Measurements from ENCODE around the gene LYST.

LYST gene

GRCh38 chr1:235663628-235664027, 203.1 kb downstream of the LYST start:
- H3K23ac ChIP-seq (ENCODE audit: low read length in 2 of 2): no peak overlapping the region
- H3K14ac ChIP-seq (ENCODE audit: low read length in 2 of 2): no peak overlapping the region
- no peak overlapping the region for H4K91ac ChIP-seq (ENCODE audit: low read length)
- no peak overlapping the region for H2BK12ac ChIP-seq (ENCODE audit: low read length in 2 of 2)
- no peak overlapping the region for H2BK15ac ChIP-seq (ENCODE audit: low read depth, poor library complexity, severe bottlenecking)
- H3K36me3 ChIP-seq (ENCODE audit: control insufficient read depth in 1 of 2, insufficient read depth in 2 of 2, low read depth in 1 of 2, low read length in 2 of 2): peaks cover 0 to 58% of the 10 kb centered on the region in 2 experiments
- H3K4me2 ChIP-seq (ENCODE audit: low read length, poor library complexity, severe bottlenecking): no peak overlapping the region
- H2AK5ac ChIP-seq (ENCODE audit: low read length, severe bottlenecking): no peak overlapping the region
- no peaks in the 10 kb centered on the region for H3K27me3 ChIP-seq (ENCODE audit: control insufficient read depth in 1 of 2, insufficient read depth in 1 of 2, low read length in 2 of 2)
- no peak overlapping the region for H3K18ac ChIP-seq (ENCODE audit: low read depth in 1 of 2, low read length in 2 of 2)
- no peaks in the 10 kb centered on the region for H3K79me1 ChIP-seq (replicated peaks; ENCODE audit: low read length, poor library complexity, severe bottlenecking)
- no peak overlapping the region for H2BK120ac ChIP-seq (ENCODE audit: low read depth, low read length)
- WGBS: 90% methylated on average over 2 of the region's 4 CpGs
- H3K9me3 ChIP-seq (ENCODE audit: control insufficient read depth, low read length): no peaks in the 10 kb centered on the region
- no peaks in the 10 kb centered on the region for H3K4me1 ChIP-seq (ENCODE audit: control insufficient read depth, insufficient read depth, low read depth, low read length)
- H3K27ac ChIP-seq (ENCODE audit: low read length, poor library complexity, severe bottlenecking): no peak overlapping the region
- H2AFZ ChIP-seq (ENCODE audit: low read depth, low read length): no peak overlapping the region
- no peak overlapping the region for H3K4me3 ChIP-seq (ENCODE audit: insufficient read depth in 1 of 2, low read depth in 1 of 2, low read length in 2 of 2)
- no peak overlapping the region for H2BK5ac ChIP-seq (ENCODE audit: low read depth, low read length, poor library complexity, severe bottlenecking)
- H4K8ac ChIP-seq (ENCODE audit: low read length): no peak overlapping the region
- H3K4ac ChIP-seq (ENCODE audit: low read depth in 1 of 2, low read length in 2 of 2): no peak overlapping the region
- DNase-seq: no peak
- H3K9ac ChIP-seq (ENCODE audit: low read length): no peak overlapping the region

GRCh38 chr1:235661568-235661967, 205.1 kb downstream of the LYST start:
- H3K27me3 ChIP-seq (ENCODE audit: control insufficient read depth in 1 of 2, insufficient read depth in 1 of 2, low read length in 2 of 2): no peaks in the 10 kb centered on the region
- H3K4me2 ChIP-seq (ENCODE audit: low read length, poor library complexity, severe bottlenecking): no peak overlapping the region
- H2BK5ac ChIP-seq (ENCODE audit: low read depth, low read length, poor library complexity, severe bottlenecking): no peak overlapping the region
- WGBS: 63% methylated on average over 1 of the region's 2 CpGs
- no peak overlapping the region for H3K4ac ChIP-seq (ENCODE audit: low read depth in 1 of 2, low read length in 2 of 2)
- H3K27ac ChIP-seq (ENCODE audit: low read length, poor library complexity, severe bottlenecking): no peak overlapping the region
- H3K14ac ChIP-seq (ENCODE audit: low read length in 2 of 2): no peak overlapping the region
- H3K23ac ChIP-seq (ENCODE audit: low read length in 2 of 2): no peak overlapping the region
- no peak overlapping the region for H2BK15ac ChIP-seq (ENCODE audit: low read depth, poor library complexity, severe bottlenecking)
- no peak overlapping the region for H2AK5ac ChIP-seq (ENCODE audit: low read length, severe bottlenecking)
- H4K8ac ChIP-seq (ENCODE audit: low read length): no peak overlapping the region
- no peaks in the 10 kb centered on the region for H3K79me1 ChIP-seq (replicated peaks; ENCODE audit: low read length, poor library complexity, severe bottlenecking)
- H3K36me3 ChIP-seq (ENCODE audit: control insufficient read depth in 1 of 2, insufficient read depth in 2 of 2, low read depth in 1 of 2, low read length in 2 of 2): peaks cover 0 to 53% of the 10 kb centered on the region in 2 experiments
- H3K4me1 ChIP-seq (ENCODE audit: control insufficient read depth, insufficient read depth, low read depth, low read length): no peaks in the 10 kb centered on the region
- no peak for DNase-seq
- H3K4me3 ChIP-seq (ENCODE audit: insufficient read depth in 1 of 2, low read depth in 1 of 2, low read length in 2 of 2): no peak overlapping the region
- no peak overlapping the region for H3K9ac ChIP-seq (ENCODE audit: low read length)
- H2BK12ac ChIP-seq (ENCODE audit: low read length in 2 of 2): no peak overlapping the region
- no peak overlapping the region for H2BK120ac ChIP-seq (ENCODE audit: low read depth, low read length)
- H3K18ac ChIP-seq (ENCODE audit: low read depth in 1 of 2, low read length in 2 of 2): no peak overlapping the region
- no peak overlapping the region for H2AFZ ChIP-seq (ENCODE audit: low read depth, low read length)
- no peaks in the 10 kb centered on the region for H3K9me3 ChIP-seq (ENCODE audit: control insufficient read depth, low read length)
- no peak overlapping the region for H4K91ac ChIP-seq (ENCODE audit: low read length)

- no peak overlapping the region for H2AK5ac ChIP-seq (ENCODE audit: low read length, severe bottlenecking)
- H2BK12ac ChIP-seq (ENCODE audit: low read length in 2 of 2): no peak overlapping the region
- H2BK15ac ChIP-seq (ENCODE audit: low read depth, poor library complexity, severe bottlenecking): no peak overlapping the region
- no peak for DNase-seq
- no peak overlapping the region for H3K4ac ChIP-seq (ENCODE audit: low read depth in 1 of 2, low read length in 2 of 2)
- H3K27me3 ChIP-seq (ENCODE audit: control insufficient read depth in 1 of 2, insufficient read depth in 1 of 2, low read length in 2 of 2): peaks cover 0 to 2% of the 10 kb centered on the region in 2 experiments
- H3K27ac ChIP-seq (ENCODE audit: low read length, poor library complexity, severe bottlenecking): no peak overlapping the region
- peak overlapping the region in 1 of 2 experiments; percentile 41 for H3K14ac ChIP-seq (ENCODE audit: low read length in 2 of 2)
- H2BK120ac ChIP-seq (ENCODE audit: low read depth, low read length): no peak overlapping the region
- no peak overlapping the region for H2BK5ac ChIP-seq (ENCODE audit: low read depth, low read length, poor library complexity, severe bottlenecking)
- H3K4me2 ChIP-seq (ENCODE audit: low read length, poor library complexity, severe bottlenecking): no peak overlapping the region
- H3K9me3 ChIP-seq (ENCODE audit: control insufficient read depth, low read length): no peaks in the 10 kb centered on the region
- H4K91ac ChIP-seq (ENCODE audit: low read length): no peak overlapping the region
- no peak overlapping the region for H2AFZ ChIP-seq (ENCODE audit: low read depth, low read length)
- H3K36me3 ChIP-seq (ENCODE audit: control insufficient read depth in 1 of 2, insufficient read depth in 2 of 2, low read depth in 1 of 2, low read length in 2 of 2): peaks cover 0 to 48% of the 10 kb centered on the region in 2 experiments
- H4K8ac ChIP-seq (ENCODE audit: low read length): no peak overlapping the region
- no peaks in the 10 kb centered on the region for H3K4me1 ChIP-seq (ENCODE audit: control insufficient read depth, insufficient read depth, low read depth, low read length)
- H3K79me1 ChIP-seq (replicated peaks; ENCODE audit: low read length, poor library complexity, severe bottlenecking): no peaks in the 10 kb centered on the region
- no peak overlapping the region for H3K23ac ChIP-seq (ENCODE audit: low read length in 2 of 2)
- no peak overlapping the region for H3K4me3 ChIP-seq (ENCODE audit: insufficient read depth in 1 of 2, low read depth in 1 of 2, low read length in 2 of 2)
- H3K9ac ChIP-seq (ENCODE audit: low read length): no peak overlapping the region
- WGBS: 88% methylated on average over 14 of the region's 14 CpGs
- H3K18ac ChIP-seq (ENCODE audit: low read depth in 1 of 2, low read length in 2 of 2): no peak overlapping the region
Observed at GRCh38 chr1:235659186-235659771, 207.4 kb downstream of the LYST start.

- Histone ChIP-seq H3K9ac (ENCODE audit: low read length) (no peak overlapping the region), H3K9me3 (ENCODE audit: control insufficient read depth, low read length) (no peaks in the 10 kb centered on the region), H3K27me3 (ENCODE audit: control insufficient read depth in 1 of 2, insufficient read depth in 1 of 2, low read length in 2 of 2) (peaks cover 4 to 5% of the 10 kb centered on the region in 2 experiments), H3K4me1 (ENCODE audit: control insufficient read depth, insufficient read depth, low read depth, low read length) (no peaks in the 10 kb centered on the region), H3K27ac (ENCODE audit: low read length, poor library complexity, severe bottlenecking) (no peak overlapping the region), H3K18ac (ENCODE audit: low read depth in 1 of 2, low read length in 2 of 2) (no peak overlapping the region), H2AK5ac (ENCODE audit: low read length, severe bottlenecking) (no peak overlapping the region), H3K4ac (ENCODE audit: low read depth in 1 of 2, low read length in 2 of 2) (no peak overlapping the region), H3K36me3 (ENCODE audit: control insufficient read depth in 1 of 2, insufficient read depth in 2 of 2, low read depth in 1 of 2, low read length in 2 of 2) (peaks cover 0 to 35% of the 10 kb centered on the region in 2 experiments), H3K4me2 (ENCODE audit: low read length, poor library complexity, severe bottlenecking) (no peak overlapping the region), H3K4me3 (ENCODE audit: insufficient read depth in 1 of 2, low read depth in 1 of 2, low read length in 2 of 2) (no peak overlapping the region), H4K91ac (ENCODE audit: low read length) (no peak overlapping the region), H3K79me1 (replicated peaks; ENCODE audit: low read length, poor library complexity, severe bottlenecking) (no peaks in the 10 kb centered on the region), H2BK15ac (ENCODE audit: low read depth, poor library complexity, severe bottlenecking) (no peak overlapping the region), H2BK5ac (ENCODE audit: low read depth, low read length, poor library complexity, severe bottlenecking) (no peak overlapping the region), H3K14ac (ENCODE audit: low read length in 2 of 2) (no peak overlapping the region), H2BK12ac (ENCODE audit: low read length in 2 of 2) (no peak overlapping the region), H4K8ac (ENCODE audit: low read length) (no peak overlapping the region), H2BK120ac (ENCODE audit: low read depth, low read length) (no peak overlapping the region), H2AFZ (ENCODE audit: low read depth, low read length) (no peak overlapping the region), H3K23ac (ENCODE audit: low read length in 2 of 2) (no peak overlapping the region)
- 82% methylated on average over 5 of the region's 5 CpGs for WGBS
- no peak for DNase-seq
Observed at GRCh38 chr1:235657747-235658526, 208.8 kb downstream of the LYST start.

All from mesenchymal stem cell (in vitro differentiated cells and primary cell).